Measurements from ENCODE around the gene OSBPL5.

Gene OSBPL5

DNA sequence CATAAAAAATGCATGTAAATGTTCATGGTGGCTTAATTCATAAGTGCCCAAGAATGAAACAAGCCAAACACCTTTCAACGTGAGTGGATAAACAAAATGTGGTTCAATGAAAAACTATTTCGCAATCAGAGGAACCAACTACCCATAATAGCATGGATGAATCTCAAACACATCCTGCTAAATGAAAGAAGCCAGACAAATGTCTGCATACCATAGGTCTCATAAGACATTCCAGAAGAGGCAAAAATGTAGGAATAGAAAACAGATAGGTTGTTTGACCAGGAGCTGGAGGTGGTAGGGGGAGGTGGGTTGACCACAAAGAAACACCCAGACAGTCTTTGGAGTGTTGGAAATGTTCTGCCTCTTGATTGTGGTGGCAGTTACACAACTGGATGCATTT is 13.2 kb upstream of the OSBPL5 start:
- Histone ChIP-seq H3K36me3 (ENCODE audit: control insufficient read depth in 2 of 2, insufficient read depth in 1 of 2, low read length in 2 of 2) (no peaks in the 10 kb centered on the region), H3K9me3 (ENCODE audit: control insufficient read depth, insufficient read depth, low read depth, low read length) (no peaks in the 10 kb centered on the region), H3K4me1 (ENCODE audit: control insufficient read depth, insufficient read depth, low read length) (no peaks in the 10 kb centered on the region), H3K4me3 (ENCODE audit: low read depth, low read length) (no peak overlapping the region), H3K27ac (ENCODE audit: extremely low read depth, low read depth, low read length) (no peak overlapping the region)
- CTCF ChIA-PET: no interaction called here
- TF ChIP-seq ZNF626 (tag by site-specific recombination; IDR thresholded peaks at IDR 0.05): no peak
- TF ChIP-seq, protein P1, sequence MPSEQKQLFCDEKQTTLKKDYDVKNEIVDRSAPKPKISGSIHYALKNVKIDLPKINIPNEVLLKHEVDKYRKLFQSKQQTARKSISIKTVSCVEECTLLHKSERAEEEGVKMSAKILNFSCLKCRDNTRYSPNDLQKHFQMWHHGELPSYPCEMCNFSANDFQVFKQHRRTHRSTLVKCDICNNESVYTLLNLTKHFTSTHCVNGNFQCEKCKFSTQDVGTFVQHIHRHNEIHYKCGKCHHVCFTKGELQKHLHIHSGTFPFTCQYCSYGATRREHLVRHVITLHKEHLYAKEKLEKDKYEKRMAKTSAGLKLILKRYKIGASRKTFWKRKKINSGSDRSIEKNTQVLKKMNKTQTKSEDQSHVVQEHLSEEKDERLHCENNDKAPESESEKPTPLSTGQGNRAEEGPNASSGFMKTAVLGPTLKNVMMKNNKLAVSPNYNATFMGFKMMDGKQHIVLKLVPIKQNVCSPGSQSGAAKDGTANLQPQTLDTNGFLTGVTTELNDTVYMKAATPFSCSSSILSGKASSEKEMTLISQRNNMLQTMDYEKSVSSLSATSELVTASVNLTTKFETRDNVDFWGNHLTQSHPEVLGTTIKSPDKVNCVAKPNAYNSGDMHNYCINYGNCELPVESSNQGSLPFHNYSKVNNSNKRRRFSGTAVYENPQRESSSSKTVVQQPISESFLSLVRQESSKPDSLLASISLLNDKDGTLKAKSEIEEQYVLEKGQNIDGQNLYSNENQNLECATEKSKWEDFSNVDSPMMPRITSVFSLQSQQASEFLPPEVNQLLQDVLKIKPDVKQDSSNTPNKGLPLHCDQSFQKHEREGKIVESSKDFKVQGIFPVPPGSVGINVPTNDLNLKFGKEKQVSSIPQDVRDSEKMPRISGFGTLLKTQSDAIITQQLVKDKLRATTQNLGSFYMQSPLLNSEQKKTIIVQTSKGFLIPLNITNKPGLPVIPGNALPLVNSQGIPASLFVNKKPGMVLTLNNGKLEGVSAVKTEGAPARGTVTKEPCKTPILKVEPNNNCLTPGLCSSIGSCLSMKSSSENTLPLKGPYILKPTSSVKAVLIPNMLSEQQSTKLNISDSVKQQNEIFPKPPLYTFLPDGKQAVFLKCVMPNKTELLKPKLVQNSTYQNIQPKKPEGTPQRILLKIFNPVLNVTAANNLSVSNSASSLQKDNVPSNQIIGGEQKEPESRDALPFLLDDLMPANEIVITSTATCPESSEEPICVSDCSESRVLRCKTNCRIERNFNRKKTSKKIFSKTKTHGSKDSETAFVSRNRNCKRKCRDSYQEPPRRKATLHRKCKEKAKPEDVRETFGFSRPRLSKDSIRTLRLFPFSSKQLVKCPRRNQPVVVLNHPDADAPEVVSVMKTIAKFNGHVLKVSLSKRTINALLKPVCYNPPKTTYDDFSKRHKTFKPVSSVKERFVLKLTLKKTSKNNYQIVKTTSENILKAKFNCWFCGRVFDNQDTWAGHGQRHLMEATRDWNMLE (tag by site-specific recombination; conservative IDR thresholded peaks at IDR 0.05; ENCODE audit: low read depth): no peak
- TF ChIP-seq ZBTB21 (tag by site-specific recombination; IDR thresholded peaks at IDR 0.05): no peak
- TF ChIP-seq, protein P2, sequence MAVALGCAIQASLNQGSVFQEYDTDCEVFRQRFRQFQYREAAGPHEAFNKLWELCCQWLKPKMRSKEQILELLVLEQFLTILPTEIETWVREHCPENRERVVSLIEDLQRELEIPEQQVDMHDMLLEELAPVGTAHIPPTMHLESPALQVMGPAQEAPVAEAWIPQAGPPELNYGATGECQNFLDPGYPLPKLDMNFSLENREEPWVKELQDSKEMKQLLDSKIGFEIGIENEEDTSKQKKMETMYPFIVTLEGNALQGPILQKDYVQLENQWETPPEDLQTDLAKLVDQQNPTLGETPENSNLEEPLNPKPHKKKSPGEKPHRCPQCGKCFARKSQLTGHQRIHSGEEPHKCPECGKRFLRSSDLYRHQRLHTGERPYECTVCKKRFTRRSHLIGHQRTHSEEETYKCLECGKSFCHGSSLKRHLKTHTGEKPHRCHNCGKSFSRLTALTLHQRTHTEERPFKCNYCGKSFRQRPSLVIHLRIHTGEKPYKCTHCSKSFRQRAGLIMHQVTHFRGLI (tag by site-specific recombination; IDR thresholded peaks at IDR 0.05): no peak
- no peak for TF ChIP-seq ZNF274 (IDR thresholded peaks at IDR 0.05; ENCODE audit: low read length)
- no peak for TF ChIP-seq ZNF274 (tag by site-specific recombination; IDR thresholded peaks at IDR 0.05; ENCODE audit: borderline replicate concordance)
- TF ChIP-seq, protein P3, sequence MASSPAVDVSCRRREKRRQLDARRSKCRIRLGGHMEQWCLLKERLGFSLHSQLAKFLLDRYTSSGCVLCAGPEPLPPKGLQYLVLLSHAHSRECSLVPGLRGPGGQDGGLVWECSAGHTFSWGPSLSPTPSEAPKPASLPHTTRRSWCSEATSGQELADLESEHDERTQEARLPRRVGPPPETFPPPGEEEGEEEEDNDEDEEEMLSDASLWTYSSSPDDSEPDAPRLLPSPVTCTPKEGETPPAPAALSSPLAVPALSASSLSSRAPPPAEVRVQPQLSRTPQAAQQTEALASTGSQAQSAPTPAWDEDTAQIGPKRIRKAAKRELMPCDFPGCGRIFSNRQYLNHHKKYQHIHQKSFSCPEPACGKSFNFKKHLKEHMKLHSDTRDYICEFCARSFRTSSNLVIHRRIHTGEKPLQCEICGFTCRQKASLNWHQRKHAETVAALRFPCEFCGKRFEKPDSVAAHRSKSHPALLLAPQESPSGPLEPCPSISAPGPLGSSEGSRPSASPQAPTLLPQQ (tag by site-specific recombination; IDR thresholded peaks at IDR 0.05): no peak
- no peak for TF ChIP-seq ZNF830 (tag by site-specific recombination; IDR thresholded peaks at IDR 0.05; ENCODE audit: low read depth)
- POLR2A ChIA-PET: no interaction called here

DNA sequence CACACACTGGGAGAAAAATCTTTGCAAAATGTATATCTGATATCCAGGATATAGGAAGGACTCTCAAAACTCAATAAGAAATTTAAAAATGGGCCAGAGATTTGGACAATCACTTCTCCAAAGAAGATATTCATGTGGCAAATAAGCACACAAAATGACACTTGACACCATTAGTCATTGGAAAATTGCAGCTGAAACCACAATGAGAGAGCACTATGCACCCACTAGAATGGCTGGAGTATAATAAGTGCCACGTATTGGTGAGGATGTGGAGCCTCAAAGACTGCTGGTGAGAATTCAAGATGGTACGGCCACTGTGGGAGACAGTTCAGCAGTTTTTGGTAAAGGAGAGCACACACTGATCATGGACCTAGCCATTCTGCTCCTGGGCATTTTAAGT is 12.8 kb upstream of the OSBPL5 start:
- TF ChIP-seq HOXD13 (CRISPR knock-in tag; IDR thresholded peaks at IDR 0.05; ENCODE audit: borderline replicate concordance): no peak
- ChIA-PET POLR2A (no interaction called here), CTCF (no interaction called here)
- H3K36me3 ChIP-seq (ENCODE audit: control insufficient read depth in 2 of 2, insufficient read depth in 1 of 2, low read length in 2 of 2): no peaks in the 10 kb centered on the region
- no peaks in the 10 kb centered on the region for H3K9me3 ChIP-seq (ENCODE audit: control insufficient read depth, insufficient read depth, low read depth, low read length)
- no peak overlapping the region for H3K4me3 ChIP-seq (ENCODE audit: low read depth, low read length)
- no peaks in the 10 kb centered on the region for H3K4me1 ChIP-seq (ENCODE audit: control insufficient read depth, insufficient read depth, low read length)
- H3K27ac ChIP-seq (ENCODE audit: extremely low read depth, low read depth, low read length): no peak overlapping the region

DNA sequence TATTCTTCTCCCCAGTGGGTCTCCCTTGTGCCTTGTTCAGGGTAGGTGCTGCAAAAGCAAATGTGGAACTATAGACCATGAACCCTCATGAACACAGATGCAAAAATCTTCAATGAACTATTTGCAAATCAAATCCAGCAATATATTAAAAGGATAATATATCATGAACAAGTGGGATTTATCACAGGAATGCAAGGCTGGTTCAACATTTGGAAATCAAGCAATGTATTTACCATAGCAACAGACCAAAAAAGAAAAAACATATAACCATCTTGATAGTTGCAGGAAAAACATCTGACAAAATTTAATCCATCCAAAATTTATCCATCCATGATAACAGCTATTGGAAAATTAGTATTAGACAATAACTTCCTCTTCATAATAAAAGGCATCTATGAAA is 11.4 kb upstream of the OSBPL5 start:
- POLR2A ChIA-PET: no interaction called here
- Histone ChIP-seq H3K36me3 (ENCODE audit: control insufficient read depth in 2 of 2, insufficient read depth in 1 of 2, low read length in 2 of 2) (no peaks in the 10 kb centered on the region), H3K4me3 (ENCODE audit: low read depth, low read length) (no peak overlapping the region), H3K27ac (ENCODE audit: extremely low read depth, low read depth, low read length) (no peak overlapping the region), H3K9me3 (ENCODE audit: control insufficient read depth, insufficient read depth, low read depth, low read length) (no peaks in the 10 kb centered on the region), H3K4me1 (ENCODE audit: control insufficient read depth, insufficient read depth, low read length) (no peaks in the 10 kb centered on the region)
- CTCF ChIA-PET: interaction anchor here (0.9 to 1.3 kb wide), 2 partner anchors 14 to 48 kb away, joined by 3 to 4 read pairs; no protein-coding TSS in a partner anchor
- TF ChIP-seq OVOL3 (tag by site-specific recombination; IDR thresholded peaks at IDR 0.05): no peak
- peak; percentile 18 for TF ChIP-seq SETDB1 (IDR thresholded peaks at IDR 0.05; ENCODE audit: insufficient read length, low read length)
- no peak for TF ChIP-seq ZSCAN23 (tag by site-specific recombination; IDR thresholded peaks at IDR 0.05)
- no peak for TF ChIP-seq ZNF549 (tag by site-specific recombination; IDR thresholded peaks at IDR 0.05)
- TF ChIP-seq, protein P4, sequence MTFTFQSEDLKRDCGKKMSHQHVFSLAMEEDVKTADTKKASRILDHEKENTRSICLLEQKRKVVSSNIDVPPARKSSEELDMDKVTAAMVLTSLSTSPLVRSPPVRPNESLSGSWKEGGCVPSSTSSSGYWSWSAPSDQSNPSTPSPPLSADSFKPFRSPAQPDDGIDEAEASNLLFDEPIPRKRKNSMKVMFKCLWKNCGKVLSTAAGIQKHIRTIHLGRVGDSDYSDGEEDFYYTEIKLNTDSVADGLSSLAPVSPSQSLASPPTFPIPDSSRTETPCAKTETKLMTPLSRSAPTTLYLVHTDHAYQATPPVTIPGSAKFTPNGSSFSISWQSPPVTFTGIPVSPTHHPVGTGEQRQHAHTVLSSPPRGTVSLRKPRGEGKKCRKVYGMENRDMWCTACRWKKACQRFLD (tag by site-specific recombination; IDR thresholded peaks at IDR 0.05): no peak
- no peak for TF ChIP-seq TCF7L2 (IDR thresholded peaks at IDR 0.05; ENCODE audit: borderline replicate concordance, low read depth, low read length)

Data from HEK293 (cell line).